ENCODE measurements around the gene ZNF678. TPM values are rescaled to one million over a fixed set of nuclear protein-coding genes. Genes with fewer than 3 reads are reported as not detected.

The ZNF678 gene
- polyA plus RNA-seq, 2 of the 4 experiments (the other 2 are of a cell fraction) = 3.5 to 6.9 TPM

GRCh38 chr1:227666286-227666685 lies 102.9 kb downstream of the ZNF678 start:
- no peaks in the 10 kb centered on the region for H3K4me1 ChIP-seq
- ATAC-seq (no peak), DNase-seq (ENCODE audit: low read depth in 1 of 2, low spot score in 1 of 2) (no peak), FAIRE-seq (no peak)
- CTCF ChIA-PET = no interaction called here
- WGBS (ENCODE audit: missing lambda C conversion rate) = 88% methylated on average over 2 of the region's 2 CpGs
- no peak overlapping the region for H3K27ac ChIP-seq
- TF ChIP-seq EP300 (IDR thresholded peaks at IDR 0.05) (no peak), ZFP36 (IDR thresholded peaks at IDR 0.05; ENCODE audit: borderline replicate concordance, partially characterized antibody) (no peak), GATA3 (IDR thresholded peaks at IDR 0.05; ENCODE audit: borderline replicate concordance) (no peak), KDM5A (IDR thresholded peaks at IDR 0.05) (no peak), KDM1A (IDR thresholded peaks at IDR 0.05; ENCODE audit: low read depth) (no peak), CBX2 (IDR thresholded peaks at IDR 0.05; ENCODE audit: borderline replicate concordance, low read depth) (no peak)
- H3K4me2 ChIP-seq = no peak overlapping the region
- no peak overlapping the region for H3K4me3 ChIP-seq
- peaks cover 93% of the 10 kb centered on the region for H3K9me3 ChIP-seq
- POLR2A ChIA-PET = no interaction called here

GRCh38 chr1:227673441-227673840 lies 110.1 kb downstream of the ZNF678 start:
- Histone ChIP-seq H3K4me2 (no peak overlapping the region), H3K4me3 (no peak overlapping the region), H3K4me1 (no peaks in the 10 kb centered on the region), H3K9me3 (peaks cover 88% of the 10 kb centered on the region), H3K27ac (no peak overlapping the region)
- no peak for DNase-seq (ENCODE audit: low read depth in 1 of 2, low spot score in 1 of 2)
- ChIA-PET POLR2A (no interaction called here), CTCF (no interaction called here)
- FAIRE-seq = no peak
- no peak for ATAC-seq
- no peak for TF ChIP-seq FOSB (CRISPR knock-in tag; IDR thresholded peaks at IDR 0.05)
- no peak for TF ChIP-seq ZFP36 (IDR thresholded peaks at IDR 0.05; ENCODE audit: borderline replicate concordance, partially characterized antibody)
- no peak for TF ChIP-seq CEBPB (IDR thresholded peaks at IDR 0.05)
- no peak for TF ChIP-seq FOSL2 (IDR thresholded peaks at IDR 0.05)
- no peak for TF ChIP-seq FOSL2 (CRISPR knock-in tag; IDR thresholded peaks at IDR 0.05)
- TF ChIP-seq POLR2AphosphoS2 (conservative IDR thresholded peaks at IDR 0.05; ENCODE audit: low read length) = no peak
- TF ChIP-seq CHD4 (IDR thresholded peaks at IDR 0.05; ENCODE audit: borderline replicate concordance) = no peak
- WGBS (ENCODE audit: missing lambda C conversion rate) = 44% methylated on average over 1 of the region's 1 CpG

- H3K9me3 ChIP-seq = peaks cover 52% of the 10 kb centered on the region
- no peak overlapping the region for H3K27ac ChIP-seq
- ChIA-PET CTCF (interaction anchor here (0.6 kb wide), 1 partner anchor 1278 kb away, joined by 5 read pairs; the partner anchor contains the start of gene PARP1), POLR2A (no interaction called here)
- TF ChIP-seq KDM5A (IDR thresholded peaks at IDR 0.05) = no peak
- TF ChIP-seq PBX3 (IDR thresholded peaks at IDR 0.05) = no peak
- no peak for TF ChIP-seq E2F6 (IDR thresholded peaks at IDR 0.05; ENCODE audit: borderline replicate concordance, low read depth)
- TF ChIP-seq CHD4 (IDR thresholded peaks at IDR 0.05; ENCODE audit: borderline replicate concordance) = no peak
- TF ChIP-seq ELK1 (IDR thresholded peaks at IDR 0.05; ENCODE audit: low read depth, low read length) = no peak
- no peak for TF ChIP-seq NPAS2 (CRISPR knock-in tag; IDR thresholded peaks at IDR 0.05; ENCODE audit: borderline replicate concordance)
- no peak for TF ChIP-seq NFE2L2 (conservative IDR thresholded peaks at IDR 0.05; ENCODE audit: low read length)
- no peak for TF ChIP-seq ESRRA (IDR thresholded peaks at IDR 0.05; ENCODE audit: borderline replicate concordance, low read length)
- TF ChIP-seq FOSB (CRISPR knock-in tag; IDR thresholded peaks at IDR 0.05) = no peak
- no peak for TF ChIP-seq NR3C1 (IDR thresholded peaks at IDR 0.05)
- TF ChIP-seq RFX5 (IDR thresholded peaks at IDR 0.05) = no peak
- TF ChIP-seq TFCP2L1 (CRISPR knock-in tag; IDR thresholded peaks at IDR 0.05) = no peak
- no peak for FAIRE-seq
- H3K4me1 ChIP-seq = no peaks in the 10 kb centered on the region
- 33% methylated on average over 8 of the region's 8 CpGs for WGBS (ENCODE audit: missing lambda C conversion rate)
- H3K4me2 ChIP-seq = no peak overlapping the region
- no peak for DNase-seq (ENCODE audit: low read depth in 1 of 2, low spot score in 1 of 2)
- H3K4me3 ChIP-seq = no peak overlapping the region
- no peak for ATAC-seq
These were observed 122.5 kb downstream of the ZNF678 start for GRCh38 chr1:227685807-227686206.
